Measurements from ENCODE around the gene ITGB4.

ITGB4 gene

GRCh38 chr17:75697651-75698291 lies 23.5 kb upstream of the ITGB4 start:
- FAIRE-seq (no peak), DNase-seq (ENCODE audit: low spot score) (no peak)

- FAIRE-seq (peak; percentile 84), DNase-seq (ENCODE audit: low spot score) (peak; percentile 71)
Measured at GRCh38 chr17:75698659-75699058, 22.6 kb upstream of the ITGB4 start.

GRCh38 chr17:75701288-75701687 lies 20.0 kb upstream of the ITGB4 start:
- DNase-seq (ENCODE audit: low spot score) (no peak), FAIRE-seq (no peak)

GRCh38 chr17:75703191-75703590 lies 18.1 kb upstream of the ITGB4 start:
- FAIRE-seq (no peak), DNase-seq (ENCODE audit: low spot score) (no peak)

- DNase-seq (ENCODE audit: low spot score) (no peak), FAIRE-seq (no peak)
Measured at GRCh38 chr17:75703591-75703990, 17.7 kb upstream of the ITGB4 start.

- DNase-seq (ENCODE audit: low spot score) = no peak
- no peak for FAIRE-seq
Measured at GRCh38 chr17:75704963-75705875, 16.0 kb upstream of the ITGB4 start.

- DNase-seq (ENCODE audit: low spot score) = no peak
- FAIRE-seq = no peak
Measured at GRCh38 chr17:75706042-75706728, 15.1 kb upstream of the ITGB4 start.

GRCh38 chr17:75707079-75707571 lies 14.1 kb upstream of the ITGB4 start:
- FAIRE-seq (no peak), DNase-seq (ENCODE audit: low spot score) (no peak)

- no peak for DNase-seq (ENCODE audit: low spot score)
- FAIRE-seq = no peak
Measured at GRCh38 chr17:75712446-75712845, 8.8 kb upstream of the ITGB4 start.

- FAIRE-seq = no peak
- no peak for DNase-seq (ENCODE audit: low spot score)
Measured at GRCh38 chr17:75719732-75720131, 1.5 kb upstream of the ITGB4 start.

GRCh38 chr17:75721463-75722011 lies 278 bp downstream of the ITGB4 start:
- FAIRE-seq = no peak
- DNase-seq (ENCODE audit: low spot score) = no peak

- DNase-seq (ENCODE audit: low spot score) (no peak), FAIRE-seq (no peak)
Measured at GRCh38 chr17:75722076-75722475, 817 bp downstream of the ITGB4 start.

- no peak for DNase-seq (ENCODE audit: low spot score)
- FAIRE-seq = no peak
Measured at GRCh38 chr17:75722542-75723095, 1.4 kb downstream of the ITGB4 start.

GRCh38 chr17:75723171-75723930 lies 2.1 kb downstream of the ITGB4 start:
- DNase-seq (ENCODE audit: low spot score) = no peak
- no peak for FAIRE-seq

- FAIRE-seq = no peak
- DNase-seq (ENCODE audit: low spot score) = no peak
Measured at GRCh38 chr17:75724016-75725003, 3.1 kb downstream of the ITGB4 start.

- DNase-seq (ENCODE audit: low spot score) = no peak
- FAIRE-seq = no peak
Measured at GRCh38 chr17:75725504-75725903, 4.2 kb downstream of the ITGB4 start.

GRCh38 chr17:75727391-75727790 lies 6.1 kb downstream of the ITGB4 start:
- DNase-seq (ENCODE audit: low spot score) (no peak), FAIRE-seq (no peak)

GRCh38 chr17:75729351-75729750 lies 8.1 kb downstream of the ITGB4 start:
- FAIRE-seq = no peak
- DNase-seq (ENCODE audit: low spot score) = no peak

- FAIRE-seq (no peak), DNase-seq (ENCODE audit: low spot score) (no peak)
Measured at GRCh38 chr17:75730065-75730464, 8.8 kb downstream of the ITGB4 start.

Data from RCC 7860 (cell line).